GM12878 (cell line): ENCODE measurements around the gene ERV3-1. TPM values are rescaled to one million over a fixed set of nuclear protein-coding genes. Genes with fewer than 3 reads are reported as not detected.

Experiments
- CBX5 ChIP-seq: sonication (generic); IDR thresholded peaks from 2 replicates; pipeline ENCODE4 v1.6.1; 2016; ENCODE audit warnings: low read depth, moderate library complexity, mild to moderate bottlenecking, inconsistent platforms
- EP300 ChIP-seq, 2 experiments: fragments of 150-350 bp in 1 of 2; IDR thresholded peaks; 2 replicates each; pipeline ENCODE4 v1.6.1; 2011 to 2012; ENCODE audit warnings: low read depth in 2 of 2, low read length in 2 of 2, borderline replicate concordance in 1 of 2, improper control_type of control experiment in 1 of 2, inconsistent platforms in 1 of 2; ENCODE audit not compliant: control insufficient read depth in 1 of 2
- HDAC2 ChIP-seq: fragments of 200-600 bp; sonication (generic); IDR thresholded peaks from 2 replicates; pipeline ENCODE4 v1.6.1; 2017
- HDAC6 ChIP-seq: fragments of 200-600 bp; sonication (generic); IDR thresholded peaks from one replicate; pipeline ENCODE4 v1.8.0; 2017; ENCODE audit warnings: antibody characterized with exemption; ENCODE audit not compliant: unreplicated experiment
- IKZF1 ChIP-seq: fragments of 450-650 bp; conservative IDR thresholded peaks from 2 replicates; pipeline ENCODE4 v1.6.1; 2017; ENCODE audit warnings: antibody characterized with exemption, mild to moderate bottlenecking
- MXI1 ChIP-seq: fragments of 150-350 bp; IDR thresholded peaks from 2 replicates; pipeline ENCODE4 v1.6.1; 2011; ENCODE audit warnings: low read depth, mild to moderate bottlenecking, inconsistent platforms, low read length, improper control_type of control experiment
- MYC ChIP-seq: IDR thresholded peaks from 2 replicates; pipeline ENCODE4 v1.6.1; 2011; ENCODE audit warnings: mild to moderate bottlenecking, low read length, moderate library complexity, inconsistent platforms; ENCODE audit not compliant: insufficient read depth, insufficient replicate concordance, insufficient read length, severe bottlenecking
- NFIC ChIP-seq: IDR thresholded peaks from 2 replicates; pipeline ENCODE4 v1.6.1; 2012; ENCODE audit warnings: low read depth, mild to moderate bottlenecking, inconsistent platforms, low read length, moderate library complexity
- PML ChIP-seq: IDR thresholded peaks from 2 replicates; pipeline ENCODE4 v1.6.1; 2012; ENCODE audit warnings: low read length, inconsistent platforms
- POLR2A ChIP-seq: IDR thresholded peaks from 2 replicates; pipeline ENCODE4 v1.6.1; 2011; ENCODE audit warnings: low read depth, mild to moderate bottlenecking, low read length
- POU2F2 ChIP-seq: IDR thresholded peaks from 3 replicates; pipeline ENCODE4 v1.6.1; 2011; ENCODE audit warnings: low read depth, mild to moderate bottlenecking, low read length, borderline replicate concordance
- RAD21 ChIP-seq: IDR thresholded peaks from 2 replicates; pipeline ENCODE4 v1.6.1; 2011; ENCODE audit warnings: mild to moderate bottlenecking, low read depth, low read length, moderate library complexity; ENCODE audit not compliant: insufficient read depth
- SIX5 ChIP-seq: IDR thresholded peaks from 2 replicates; pipeline ENCODE4 v1.6.1; 2011; ENCODE audit warnings: mild to moderate bottlenecking, low read depth, low read length, moderate library complexity; ENCODE audit not compliant: severe bottlenecking
- YBX1 ChIP-seq: fragments of 450-650 bp; IDR thresholded peaks from 2 replicates; pipeline ENCODE4 v1.6.1; 2016; ENCODE audit warnings: antibody characterized with exemption
- ZNF622 ChIP-seq: fragments of 450-650 bp; IDR thresholded peaks from 2 replicates; pipeline ENCODE4 v1.6.1; 2017; ENCODE audit warnings: mild to moderate bottlenecking, inconsistent platforms
- polyA plus RNA-seq, 11 experiments: library from polyadenylated mRNA; depleted of rRNA in 4 of 11; unstranded in 6 of 11; stranded (reverse) in 5 of 11; fragments of >200 nt; fragmentation: Nextera tagmentation in 4 of 11; fragmentation: Illumina TruSeq in 1 of 11; extraction: Ambion mirVana in 4 of 11; extraction: Trizol in 1 of 11; gene quantifications; 1 replicate in 1 of 11; 2 replicates in 10 of 11; pipeline versions ENCODE4 v1.2.1 to v1.2.3, GENCODE V29; 2011 to 2016; ENCODE audit warnings: inconsistent platforms in 2 of 11, missing spikeins in 2 of 11, low read depth in 1 of 11
- total RNA-seq, 4 experiments: library from RNA; depleted of rRNA in 3 of 4; stranded (reverse); fragments of >200 nt in 3 of 4; fragmentation: Illumina TruSeq in 1 of 4; extraction: Trizol in 1 of 4; gene quantifications; 2 replicates each; pipeline versions ENCODE4 v1.2.1 to v1.2.3, GENCODE V29; 2013 to 2021
- TF ChIP-seq, protein P1 (sequence below): fragments of 450-650 bp; IDR thresholded peaks from 2 replicates; pipeline ENCODE4 v1.6.1; 2016; ENCODE audit warnings: mild to moderate bottlenecking
- TF ChIP-seq, protein P2 (sequence below): IDR thresholded peaks from 2 replicates; pipeline ENCODE4 v1.6.1; 2012; ENCODE audit warnings: low read depth, low read length, improper control_type of control experiment
- TF ChIP-seq, protein P3 (sequence below): fragments of 450-650 bp; conservative IDR thresholded peaks from 2 replicates; pipeline ENCODE4 v1.6.1; 2017; ENCODE audit warnings: mild to moderate bottlenecking, moderate library complexity
- TF ChIP-seq, protein P4 (sequence below): IDR thresholded peaks from 2 replicates; pipeline ENCODE4 v1.6.1; 2011; ENCODE audit warnings: borderline replicate concordance, low read depth, mild to moderate bottlenecking, moderate library complexity, low read length; ENCODE audit not compliant: insufficient read depth, poor library complexity, severe bottlenecking
- TF ChIP-seq, protein P5 (sequence below): fragments of 450-650 bp; IDR thresholded peaks from 2 replicates; pipeline ENCODE4 v1.6.1; 2017; ENCODE audit warnings: borderline replicate concordance
- TF ChIP-seq, protein P6 (sequence below): IDR thresholded peaks from 2 replicates; pipeline ENCODE4 v1.6.1; 2011; ENCODE audit warnings: borderline replicate concordance, low read depth, mild to moderate bottlenecking, moderate library complexity, mixed read lengths, low read length; ENCODE audit not compliant: insufficient read depth; ENCODE audit errors: extremely low read length

Gene ERV3-1
- total and polyA plus RNA-seq, 10 of the 15 experiments (the other 5 are each of a cell fraction or from before 2014, with no cell fraction given) = 9.4 to 23.4 (median 15.1) TPM

DNA sequence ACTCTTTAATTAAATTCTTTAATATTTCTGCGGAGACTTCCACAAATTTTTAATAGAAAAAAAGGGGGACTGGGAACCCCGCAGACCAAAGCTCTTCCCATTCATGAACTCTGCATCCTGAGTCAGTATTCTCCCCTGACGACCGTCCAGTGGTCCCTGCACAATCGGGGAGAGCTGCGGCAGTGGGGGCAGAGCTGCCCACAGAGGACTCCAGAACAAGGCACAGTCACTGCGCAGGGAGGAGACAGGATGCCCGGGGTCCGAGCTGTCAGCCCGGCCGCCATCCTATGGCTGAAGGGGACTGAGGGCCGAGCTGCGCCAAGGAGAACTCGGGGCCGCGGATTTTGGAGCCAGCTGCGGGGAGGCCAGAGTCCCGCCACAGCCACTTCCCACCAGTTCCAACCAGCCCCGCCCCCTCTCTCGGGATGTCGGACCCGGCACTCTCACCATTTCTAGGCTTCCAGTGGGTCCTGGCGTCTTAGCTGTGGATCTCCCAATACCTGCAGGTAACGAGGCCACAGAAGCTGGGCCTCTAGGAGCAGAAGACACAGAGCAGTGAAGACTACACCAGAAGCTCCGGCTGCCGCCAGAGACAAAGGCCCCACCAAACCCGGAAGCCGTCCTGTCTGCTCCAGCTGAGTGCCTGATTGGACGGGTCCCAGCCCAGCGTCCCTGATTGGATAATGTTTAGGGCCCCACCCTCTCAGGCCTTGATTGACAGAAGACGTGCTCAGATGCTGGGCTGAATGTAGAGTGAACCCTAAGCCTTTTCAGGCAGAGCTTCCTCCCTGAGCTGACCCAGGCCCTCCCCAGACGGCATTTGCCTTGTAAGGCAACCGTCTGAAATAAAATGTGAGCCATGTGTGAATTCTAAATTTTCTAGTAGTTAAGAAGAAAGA is at the start of gene ERV3-1 (continued):
- TF ChIP-seq, protein P1, sequence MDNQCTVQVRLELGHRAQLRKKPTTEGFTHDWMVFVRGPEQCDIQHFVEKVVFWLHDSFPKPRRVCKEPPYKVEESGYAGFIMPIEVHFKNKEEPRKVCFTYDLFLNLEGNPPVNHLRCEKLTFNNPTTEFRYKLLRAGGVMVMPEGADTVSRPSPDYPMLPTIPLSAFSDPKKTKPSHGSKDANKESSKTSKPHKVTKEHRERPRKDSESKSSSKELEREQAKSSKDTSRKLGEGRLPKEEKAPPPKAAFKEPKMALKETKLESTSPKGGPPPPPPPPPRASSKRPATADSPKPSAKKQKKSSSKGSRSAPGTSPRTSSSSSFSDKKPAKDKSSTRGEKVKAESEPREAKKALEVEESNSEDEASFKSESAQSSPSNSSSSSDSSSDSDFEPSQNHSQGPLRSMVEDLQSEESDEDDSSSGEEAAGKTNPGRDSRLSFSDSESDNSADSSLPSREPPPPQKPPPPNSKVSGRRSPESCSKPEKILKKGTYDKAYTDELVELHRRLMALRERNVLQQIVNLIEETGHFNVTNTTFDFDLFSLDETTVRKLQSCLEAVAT = peak; percentile 80
- TF ChIP-seq, protein P2, sequence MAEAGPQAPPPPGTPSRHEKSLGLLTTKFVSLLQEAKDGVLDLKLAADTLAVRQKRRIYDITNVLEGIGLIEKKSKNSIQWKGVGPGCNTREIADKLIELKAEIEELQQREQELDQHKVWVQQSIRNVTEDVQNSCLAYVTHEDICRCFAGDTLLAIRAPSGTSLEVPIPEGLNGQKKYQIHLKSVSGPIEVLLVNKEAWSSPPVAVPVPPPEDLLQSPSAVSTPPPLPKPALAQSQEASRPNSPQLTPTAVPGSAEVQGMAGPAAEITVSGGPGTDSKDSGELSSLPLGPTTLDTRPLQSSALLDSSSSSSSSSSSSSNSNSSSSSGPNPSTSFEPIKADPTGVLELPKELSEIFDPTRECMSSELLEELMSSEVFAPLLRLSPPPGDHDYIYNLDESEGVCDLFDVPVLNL = no peak
- TF ChIP-seq POLR2A (peak; percentile 95), PML (peak; percentile 96), YBX1 (no peak), EP300 (IDR thresholded peaks at IDR 0.05; ENCODE audit: borderline replicate concordance in 1 of 2, control insufficient read depth in 1 of 2, low read depth in 2 of 2, low read length in 2 of 2) (no peak), RAD21 (no peak), CBX5 (peak; percentile 56; the same call in 1 of the 2 replicates), NFIC (no peak), SIX5 (no peak), POU2F2 (peak; percentile 88), HDAC2 (no peak), IKZF1 (peak; percentile 47), ZNF622 (no peak), MYC (no peak), HDAC6 (no peak), MXI1 (peak; percentile 36)
- TF ChIP-seq, protein P3, sequence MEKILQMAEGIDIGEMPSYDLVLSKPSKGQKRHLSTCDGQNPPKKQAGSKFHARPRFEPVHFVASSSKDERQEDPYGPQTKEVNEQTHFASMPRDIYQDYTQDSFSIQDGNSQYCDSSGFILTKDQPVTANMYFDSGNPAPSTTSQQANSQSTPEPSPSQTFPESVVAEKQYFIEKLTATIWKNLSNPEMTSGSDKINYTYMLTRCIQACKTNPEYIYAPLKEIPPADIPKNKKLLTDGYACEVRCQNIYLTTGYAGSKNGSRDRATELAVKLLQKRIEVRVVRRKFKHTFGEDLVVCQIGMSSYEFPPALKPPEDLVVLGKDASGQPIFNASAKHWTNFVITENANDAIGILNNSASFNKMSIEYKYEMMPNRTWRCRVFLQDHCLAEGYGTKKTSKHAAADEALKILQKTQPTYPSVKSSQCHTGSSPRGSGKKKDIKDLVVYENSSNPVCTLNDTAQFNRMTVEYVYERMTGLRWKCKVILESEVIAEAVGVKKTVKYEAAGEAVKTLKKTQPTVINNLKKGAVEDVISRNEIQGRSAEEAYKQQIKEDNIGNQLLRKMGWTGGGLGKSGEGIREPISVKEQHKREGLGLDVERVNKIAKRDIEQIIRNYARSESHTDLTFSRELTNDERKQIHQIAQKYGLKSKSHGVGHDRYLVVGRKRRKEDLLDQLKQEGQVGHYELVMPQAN = peak; percentile 79
- TF ChIP-seq, protein P4, sequence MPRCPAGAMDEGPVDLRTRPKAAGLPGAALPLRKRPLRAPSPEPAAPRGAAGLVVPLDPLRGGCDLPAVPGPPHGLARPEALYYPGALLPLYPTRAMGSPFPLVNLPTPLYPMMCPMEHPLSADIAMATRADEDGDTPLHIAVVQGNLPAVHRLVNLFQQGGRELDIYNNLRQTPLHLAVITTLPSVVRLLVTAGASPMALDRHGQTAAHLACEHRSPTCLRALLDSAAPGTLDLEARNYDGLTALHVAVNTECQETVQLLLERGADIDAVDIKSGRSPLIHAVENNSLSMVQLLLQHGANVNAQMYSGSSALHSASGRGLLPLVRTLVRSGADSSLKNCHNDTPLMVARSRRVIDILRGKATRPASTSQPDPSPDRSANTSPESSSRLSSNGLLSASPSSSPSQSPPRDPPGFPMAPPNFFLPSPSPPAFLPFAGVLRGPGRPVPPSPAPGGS = no peak
- TF ChIP-seq, protein P5, sequence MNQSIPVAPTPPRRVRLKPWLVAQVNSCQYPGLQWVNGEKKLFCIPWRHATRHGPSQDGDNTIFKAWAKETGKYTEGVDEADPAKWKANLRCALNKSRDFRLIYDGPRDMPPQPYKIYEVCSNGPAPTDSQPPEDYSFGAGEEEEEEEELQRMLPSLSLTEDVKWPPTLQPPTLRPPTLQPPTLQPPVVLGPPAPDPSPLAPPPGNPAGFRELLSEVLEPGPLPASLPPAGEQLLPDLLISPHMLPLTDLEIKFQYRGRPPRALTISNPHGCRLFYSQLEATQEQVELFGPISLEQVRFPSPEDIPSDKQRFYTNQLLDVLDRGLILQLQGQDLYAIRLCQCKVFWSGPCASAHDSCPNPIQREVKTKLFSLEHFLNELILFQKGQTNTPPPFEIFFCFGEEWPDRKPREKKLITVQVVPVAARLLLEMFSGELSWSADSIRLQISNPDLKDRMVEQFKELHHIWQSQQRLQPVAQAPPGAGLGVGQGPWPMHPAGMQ = no peak
- TF ChIP-seq, protein P6, sequence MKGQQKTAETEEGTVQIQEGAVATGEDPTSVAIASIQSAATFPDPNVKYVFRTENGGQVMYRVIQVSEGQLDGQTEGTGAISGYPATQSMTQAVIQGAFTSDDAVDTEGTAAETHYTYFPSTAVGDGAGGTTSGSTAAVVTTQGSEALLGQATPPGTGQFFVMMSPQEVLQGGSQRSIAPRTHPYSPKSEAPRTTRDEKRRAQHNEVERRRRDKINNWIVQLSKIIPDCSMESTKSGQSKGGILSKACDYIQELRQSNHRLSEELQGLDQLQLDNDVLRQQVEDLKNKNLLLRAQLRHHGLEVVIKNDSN = no peak
